ENCODE measurements around the gene KHDC1L.

DNA sequence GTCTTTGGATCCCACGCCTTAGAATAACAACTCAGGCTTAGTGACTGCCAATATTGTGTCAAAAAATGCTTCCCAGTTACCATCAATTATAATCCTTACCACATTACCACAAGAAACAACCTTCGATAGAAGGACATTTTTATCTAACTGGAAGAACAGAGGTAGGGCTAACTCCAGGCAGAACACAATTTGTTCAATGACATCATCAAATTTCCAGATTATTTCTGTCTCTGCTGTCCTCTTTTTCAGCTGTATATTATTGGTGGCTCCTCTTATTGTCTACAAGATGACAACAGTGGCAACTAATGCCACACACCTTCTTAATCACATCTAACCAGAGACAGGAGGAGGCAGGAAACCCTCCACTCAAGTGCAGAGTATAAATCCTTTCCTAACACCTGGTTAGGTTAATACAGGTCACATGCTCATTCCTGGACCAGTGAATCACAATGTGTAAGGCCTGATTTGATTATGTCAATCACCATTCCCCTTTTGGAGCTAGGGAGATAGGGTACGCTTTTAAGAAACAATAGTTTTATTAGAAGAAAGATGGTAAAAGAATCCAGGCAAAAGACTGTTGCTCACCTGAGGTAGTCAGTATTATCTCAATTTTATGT lies 18.0 kb downstream of the KHDC1L start:
- TF ChIP-seq CTCF (IDR thresholded peaks at IDR 0.05): no peak
- TF ChIP-seq EZH2 (IDR thresholded peaks at IDR 0.05): no peak
